HepG2 (cell line): ENCODE data around the gene MAMSTR. TPM values are rescaled to one million over a fixed set of nuclear protein-coding genes. Genes with fewer than 3 reads are reported as not detected.

Source experiments
- BHLHE40 ChIP-seq: IDR thresholded peaks from 2 replicates; pipeline ENCODE4 v1.6.1; 2011; ENCODE audit warnings: low read length, improper control_type of control experiment
- CC2D1A ChIP-seq: sonication (generic); formaldehyde crosslinking; IDR thresholded peaks from 2 replicates; pipeline ENCODE4 v1.8.1; 2023; ENCODE audit warnings: mild to moderate bottlenecking, missing genetic modification reagents
- FOXK1 ChIP-seq: sonication (generic); formaldehyde crosslinking; IDR thresholded peaks from 2 replicates; pipeline ENCODE4 v1.4.0; 2020; ENCODE audit warnings: low read depth, missing genetic modification reagents, borderline replicate concordance
- HNF4G ChIP-seq, 2 experiments: sonication (generic) in 1 of 2; formaldehyde crosslinking in 1 of 2; IDR thresholded peaks; 2 replicates each; pipeline versions ENCODE4 v1.4.0 to v1.6.1; 2011 to 2020; ENCODE audit warnings: borderline replicate concordance in 2 of 2, low read depth in 2 of 2, mild to moderate bottlenecking in 2 of 2, low read length in 1 of 2, missing genetic modification reagents in 1 of 2, moderate library complexity in 1 of 2
- KAT8 ChIP-seq: IDR thresholded peaks from 2 replicates; pipeline ENCODE4 v1.6.1; 2016; ENCODE audit warnings: missing genetic modification reagents, missing compliant biosample characterization
- KDM1A ChIP-seq: IDR thresholded peaks from 2 replicates; pipeline ENCODE4 v1.6.1; 2016; ENCODE audit warnings: missing compliant biosample characterization
- MAFK ChIP-seq, 2 experiments: IDR thresholded peaks in 1 of 2; conservative IDR thresholded peaks in 1 of 2; 2 replicates each; pipeline ENCODE4 v1.6.1; 2011; ENCODE audit warnings: improper control_type of control experiment in 2 of 2, low read length in 2 of 2
- MAZ ChIP-seq, 2 experiments: sonication (generic) in 1 of 2; formaldehyde crosslinking in 1 of 2; IDR thresholded peaks; 2 replicates each; pipeline versions ENCODE4 v1.5.0 to v1.6.1; 2012 to 2020; ENCODE audit warnings: low read depth in 2 of 2, mild to moderate bottlenecking in 2 of 2, borderline replicate concordance in 1 of 2, improper control_type of control experiment in 1 of 2, low read length in 1 of 2, missing genetic modification reagents in 1 of 2, moderate library complexity in 1 of 2
- NCOA5 ChIP-seq: sonication (generic); formaldehyde crosslinking; IDR thresholded peaks from 2 replicates; pipeline ENCODE4 v1.4.0; 2020; ENCODE audit warnings: missing genetic modification reagents
- NR2F2 ChIP-seq: IDR thresholded peaks from 2 replicates; pipeline ENCODE4 v1.6.1; 2012; ENCODE audit warnings: low read depth, inconsistent platforms, borderline replicate concordance
- RCOR2 ChIP-seq: IDR thresholded peaks from 2 replicates; pipeline ENCODE4 v1.6.1; 2016; ENCODE audit warnings: missing biosample characterization, missing genetic modification reagents
- SAP130 ChIP-seq: IDR thresholded peaks from 2 replicates; pipeline ENCODE4 v1.6.1; 2016; ENCODE audit warnings: low read depth
- ZC3H13 ChIP-seq: sonication (generic); formaldehyde crosslinking; IDR thresholded peaks from 2 replicates; pipeline ENCODE4 v1.8.1; 2023; ENCODE audit warnings: mild to moderate bottlenecking, missing genetic modification reagents, moderate library complexity
- ZMYM4 ChIP-seq: sonication (generic); formaldehyde crosslinking; IDR thresholded peaks from 2 replicates; pipeline ENCODE4 v1.8.1; 2023; ENCODE audit warnings: mild to moderate bottlenecking, missing genetic modification reagents
- ZNF292 ChIP-seq: sonication (generic); formaldehyde crosslinking; IDR thresholded peaks from 2 replicates; pipeline ENCODE4 v1.8.1; 2022; ENCODE audit warnings: mild to moderate bottlenecking, low read depth, missing genetic modification reagents, borderline replicate concordance
- ZNF768 ChIP-seq: sonication (generic); formaldehyde crosslinking; IDR thresholded peaks from 2 replicates; pipeline ENCODE4 v1.4.0; 2020; ENCODE audit warnings: missing genetic modification reagents
- ZSCAN21 ChIP-seq: sonication (generic); formaldehyde crosslinking; IDR thresholded peaks from 2 replicates; pipeline ENCODE4 v1.8.0; 2022; ENCODE audit warnings: mild to moderate bottlenecking, missing genetic modification reagents, moderate library complexity, borderline replicate concordance
- ZSCAN22 ChIP-seq: sonication (generic); formaldehyde crosslinking; IDR thresholded peaks from 2 replicates; pipeline ENCODE4 v1.4.0; 2020; ENCODE audit warnings: mild to moderate bottlenecking, missing genetic modification reagents
- polyA plus RNA-seq, 8 experiments: library from polyadenylated mRNA; depleted of rRNA in 3 of 8; stranded (reverse) in 7 of 8; unstranded in 1 of 8; fragments of >200 nt; fragmentation: Illumina TruSeq in 4 of 8; extraction: Trizol in 4 of 8; gene quantifications; 2 replicates each; pipeline versions ENCODE4 v1.2.1 to v1.2.3, GENCODE V29; 2011 to 2016; ENCODE audit warnings: low read depth in 4 of 8, missing spikeins in 1 of 8, mixed read lengths in 1 of 8; ENCODE audit not compliant: insufficient read depth in 1 of 8
- total RNA-seq, 5 experiments: library from RNA; depleted of rRNA; stranded (reverse); fragments of >200 nt; fragmentation: Illumina TruSeq; extraction: Trizol; gene quantifications; 2 replicates each; pipeline ENCODE4 v1.2.3, GENCODE V29; 2016; ENCODE audit warnings: low read depth in 1 of 5
- TF ChIP-seq, protein P1 (sequence below): sonication (generic); formaldehyde crosslinking; IDR thresholded peaks from 2 replicates; pipeline ENCODE4 v1.5.1; 2020; ENCODE audit warnings: missing genetic modification reagents, mild to moderate bottlenecking, borderline replicate concordance
- TF ChIP-seq, protein P2 (sequence below): sonication (generic); formaldehyde crosslinking; conservative IDR thresholded peaks from 2 replicates; pipeline ENCODE4 v1.8.1; 2023; ENCODE audit warnings: missing genetic modification reagents
- TF ChIP-seq, protein P3 (sequence below): sonication (generic); formaldehyde crosslinking; IDR thresholded peaks from 2 replicates; pipeline ENCODE4 v1.4.0; 2020; ENCODE audit warnings: missing genetic modification reagents
- TF ChIP-seq, protein P4 (sequence below): sonication (generic); formaldehyde crosslinking; IDR thresholded peaks from 2 replicates; pipeline ENCODE4 v1.4.0; 2020; ENCODE audit warnings: missing genetic modification reagents

Gene MAMSTR
- total and polyA plus RNA-seq, 2 of the 13 experiments (the other 11 are each of a cell fraction or from before 2014, with no cell fraction given): 2.2 to 2.4 TPM

DNA sequence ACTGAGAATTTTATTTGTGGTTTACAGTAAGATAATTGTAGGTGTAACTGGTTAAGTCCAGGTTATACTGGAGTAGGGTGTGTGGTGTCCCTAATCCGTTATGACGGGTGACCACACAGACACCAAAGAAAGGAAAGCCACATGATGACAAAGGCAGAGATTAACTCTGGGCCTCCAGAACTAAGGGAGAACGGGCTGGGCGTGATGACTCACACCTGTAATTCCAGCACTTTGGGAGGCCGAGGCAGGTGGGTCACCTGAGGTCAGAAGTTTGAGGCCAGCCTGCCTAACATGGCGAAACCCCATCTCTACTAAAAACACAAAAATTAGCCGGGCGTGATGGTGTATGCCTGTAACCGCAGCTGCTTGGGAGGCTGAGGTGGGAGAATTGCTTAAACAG is 33.9 kb downstream of the MAMSTR start (continued):
- TF ChIP-seq, protein P1, sequence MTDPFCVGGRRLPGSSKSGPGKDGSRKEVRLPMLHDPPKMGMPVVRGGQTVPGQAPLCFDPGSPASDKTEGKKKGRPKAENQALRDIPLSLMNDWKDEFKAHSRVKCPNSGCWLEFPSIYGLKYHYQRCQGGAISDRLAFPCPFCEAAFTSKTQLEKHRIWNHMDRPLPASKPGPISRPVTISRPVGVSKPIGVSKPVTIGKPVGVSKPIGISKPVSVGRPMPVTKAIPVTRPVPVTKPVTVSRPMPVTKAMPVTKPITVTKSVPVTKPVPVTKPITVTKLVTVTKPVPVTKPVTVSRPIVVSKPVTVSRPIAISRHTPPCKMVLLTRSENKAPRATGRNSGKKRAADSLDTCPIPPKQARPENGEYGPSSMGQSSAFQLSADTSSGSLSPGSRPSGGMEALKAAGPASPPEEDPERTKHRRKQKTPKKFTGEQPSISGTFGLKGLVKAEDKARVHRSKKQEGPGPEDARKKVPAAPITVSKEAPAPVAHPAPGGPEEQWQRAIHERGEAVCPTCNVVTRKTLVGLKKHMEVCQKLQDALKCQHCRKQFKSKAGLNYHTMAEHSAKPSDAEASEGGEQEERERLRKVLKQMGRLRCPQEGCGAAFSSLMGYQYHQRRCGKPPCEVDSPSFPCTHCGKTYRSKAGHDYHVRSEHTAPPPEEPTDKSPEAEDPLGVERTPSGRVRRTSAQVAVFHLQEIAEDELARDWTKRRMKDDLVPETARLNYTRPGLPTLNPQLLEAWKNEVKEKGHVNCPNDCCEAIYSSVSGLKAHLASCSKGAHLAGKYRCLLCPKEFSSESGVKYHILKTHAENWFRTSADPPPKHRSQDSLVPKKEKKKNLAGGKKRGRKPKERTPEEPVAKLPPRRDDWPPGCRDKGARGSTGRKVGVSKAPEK (CRISPR knock-in tag): no peak
- TF ChIP-seq, protein P2, sequence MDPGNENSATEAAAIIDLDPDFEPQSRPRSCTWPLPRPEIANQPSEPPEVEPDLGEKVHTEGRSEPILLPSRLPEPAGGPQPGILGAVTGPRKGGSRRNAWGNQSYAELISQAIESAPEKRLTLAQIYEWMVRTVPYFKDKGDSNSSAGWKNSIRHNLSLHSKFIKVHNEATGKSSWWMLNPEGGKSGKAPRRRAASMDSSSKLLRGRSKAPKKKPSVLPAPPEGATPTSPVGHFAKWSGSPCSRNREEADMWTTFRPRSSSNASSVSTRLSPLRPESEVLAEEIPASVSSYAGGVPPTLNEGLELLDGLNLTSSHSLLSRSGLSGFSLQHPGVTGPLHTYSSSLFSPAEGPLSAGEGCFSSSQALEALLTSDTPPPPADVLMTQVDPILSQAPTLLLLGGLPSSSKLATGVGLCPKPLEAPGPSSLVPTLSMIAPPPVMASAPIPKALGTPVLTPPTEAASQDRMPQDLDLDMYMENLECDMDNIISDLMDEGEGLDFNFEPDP (CRISPR knock-in tag): no peak
- TF ChIP-seq ZMYM4: no peak
- no peak for TF ChIP-seq ZC3H13 (CRISPR knock-in tag)
- no peak for TF ChIP-seq NCOA5 (CRISPR knock-in tag)
- no peak for TF ChIP-seq HNF4G (IDR thresholded peaks at IDR 0.05; ENCODE audit: borderline replicate concordance, low read depth, low read length)
- TF ChIP-seq HNF4G (CRISPR knock-in tag; IDR thresholded peaks at IDR 0.05; ENCODE audit: borderline replicate concordance, low read depth): no peak
- TF ChIP-seq, protein P3, sequence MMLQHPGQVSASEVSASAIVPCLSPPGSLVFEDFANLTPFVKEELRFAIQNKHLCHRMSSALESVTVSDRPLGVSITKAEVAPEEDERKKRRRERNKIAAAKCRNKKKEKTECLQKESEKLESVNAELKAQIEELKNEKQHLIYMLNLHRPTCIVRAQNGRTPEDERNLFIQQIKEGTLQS (CRISPR knock-in tag): peak; percentile 73
- TF ChIP-seq FOXK1: no peak
- TF ChIP-seq KDM1A (CRISPR knock-in tag): no peak
- TF ChIP-seq KAT8 (CRISPR knock-in tag): no peak
- TF ChIP-seq ZNF292 (CRISPR knock-in tag): no peak
- no peak for TF ChIP-seq ZNF768 (CRISPR knock-in tag)
- no peak for TF ChIP-seq NR2F2
- no peak for TF ChIP-seq MAFK (conservative IDR thresholded peaks at IDR 0.05 in 1 of 2, IDR thresholded peaks at IDR 0.05 in 1 of 2; ENCODE audit: low read length in 2 of 2)
- TF ChIP-seq RCOR2 (CRISPR knock-in tag): no peak
- TF ChIP-seq SAP130 (CRISPR knock-in tag): peak; percentile 40
- TF ChIP-seq, protein P4, sequence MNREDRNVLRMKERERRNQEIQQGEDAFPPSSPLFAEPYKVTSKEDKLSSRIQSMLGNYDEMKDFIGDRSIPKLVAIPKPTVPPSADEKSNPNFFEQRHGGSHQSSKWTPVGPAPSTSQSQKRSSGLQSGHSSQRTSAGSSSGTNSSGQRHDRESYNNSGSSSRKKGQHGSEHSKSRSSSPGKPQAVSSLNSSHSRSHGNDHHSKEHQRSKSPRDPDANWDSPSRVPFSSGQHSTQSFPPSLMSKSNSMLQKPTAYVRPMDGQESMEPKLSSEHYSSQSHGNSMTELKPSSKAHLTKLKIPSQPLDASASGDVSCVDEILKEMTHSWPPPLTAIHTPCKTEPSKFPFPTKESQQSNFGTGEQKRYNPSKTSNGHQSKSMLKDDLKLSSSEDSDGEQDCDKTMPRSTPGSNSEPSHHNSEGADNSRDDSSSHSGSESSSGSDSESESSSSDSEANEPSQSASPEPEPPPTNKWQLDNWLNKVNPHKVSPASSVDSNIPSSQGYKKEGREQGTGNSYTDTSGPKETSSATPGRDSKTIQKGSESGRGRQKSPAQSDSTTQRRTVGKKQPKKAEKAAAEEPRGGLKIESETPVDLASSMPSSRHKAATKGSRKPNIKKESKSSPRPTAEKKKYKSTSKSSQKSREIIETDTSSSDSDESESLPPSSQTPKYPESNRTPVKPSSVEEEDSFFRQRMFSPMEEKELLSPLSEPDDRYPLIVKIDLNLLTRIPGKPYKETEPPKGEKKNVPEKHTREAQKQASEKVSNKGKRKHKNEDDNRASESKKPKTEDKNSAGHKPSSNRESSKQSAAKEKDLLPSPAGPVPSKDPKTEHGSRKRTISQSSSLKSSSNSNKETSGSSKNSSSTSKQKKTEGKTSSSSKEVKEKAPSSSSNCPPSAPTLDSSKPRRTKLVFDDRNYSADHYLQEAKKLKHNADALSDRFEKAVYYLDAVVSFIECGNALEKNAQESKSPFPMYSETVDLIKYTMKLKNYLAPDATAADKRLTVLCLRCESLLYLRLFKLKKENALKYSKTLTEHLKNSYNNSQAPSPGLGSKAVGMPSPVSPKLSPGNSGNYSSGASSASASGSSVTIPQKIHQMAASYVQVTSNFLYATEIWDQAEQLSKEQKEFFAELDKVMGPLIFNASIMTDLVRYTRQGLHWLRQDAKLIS (CRISPR knock-in tag): no peak
- no peak for TF ChIP-seq ZSCAN22 (CRISPR knock-in tag)
- peak; percentile 10; the same call in 1 of the 2 replicates for TF ChIP-seq BHLHE40
- TF ChIP-seq ZSCAN21: no peak
- no peak for TF ChIP-seq CC2D1A
- no peak for TF ChIP-seq MAZ (IDR thresholded peaks at IDR 0.05; ENCODE audit: borderline replicate concordance, low read depth, low read length)
- no peak for TF ChIP-seq MAZ (CRISPR knock-in tag; IDR thresholded peaks at IDR 0.05; ENCODE audit: low read depth)
